ENCODE measurements around the gene BTLA. TPM values are rescaled to one million over a fixed set of nuclear protein-coding genes. Genes with fewer than 3 reads are reported as not detected.

BTLA gene
- total RNA-seq, 1 experiment from 2014 or later: not detected

GRCh38 chr3:112512320-112512719 lies 13.0 kb upstream of the BTLA start:
- no peaks in the 10 kb centered on the region for H3K36me3 ChIP-seq (ENCODE audit: low read depth, low read length)
- H3K9ac ChIP-seq (ENCODE audit: low read length): no peak overlapping the region
- no TSS peak for BruUV-seq (replicated peaks)
- H4K20me1 ChIP-seq (ENCODE audit: low read length): no peaks in the 10 kb centered on the region
- H3F3A ChIP-seq (ENCODE audit: low read length, unreplicated experiment): no peaks in the 10 kb centered on the region
- no peak overlapping the region for H3K4me3 ChIP-seq (ENCODE audit: low read length)
- H3K4me2 ChIP-seq (ENCODE audit: low read length): no peak overlapping the region
- H3K27ac ChIP-seq (ENCODE audit: low read length): no peak overlapping the region
- POLR2A ChIA-PET (ENCODE audit: unreplicated experiment): no interaction called here
- no peaks in the 10 kb centered on the region for H3K79me2 ChIP-seq (ENCODE audit: low read length)
- intact Hi-C loops (cut with micrococcal nuclease): no loop called here
- H2AFZ ChIP-seq (ENCODE audit: low read length): no peak overlapping the region
- 0 out of 2 replicates have a peak, but pooled peaks cover 11% of the 10 kb centered on the region for H3K9me3 ChIP-seq (ENCODE audit: low read length)
- TF ChIP-seq EZH2phosphoT487 (IDR thresholded peaks at IDR 0.05; ENCODE audit: borderline replicate concordance, low read length) (no peak), EZH2 (IDR thresholded peaks at IDR 0.05; ENCODE audit: low read length, unreplicated experiment) (no peak), CTCF (conservative IDR thresholded peaks at IDR 0.05; ENCODE audit: low read depth, low read length) (no peak)
- DNase-seq (no peak), ATAC-seq (no peak)
- CTCF ChIA-PET: no interaction called here
- H3K9me2 ChIP-seq (replicated peaks; ENCODE audit: low read length): no peaks in the 10 kb centered on the region
- no peaks in the 10 kb centered on the region for H3K27me3 ChIP-seq (ENCODE audit: low read length)
- no peaks in the 10 kb centered on the region for H3K4me1 ChIP-seq (ENCODE audit: insufficient read depth, low read length)

- no peaks in the 10 kb centered on the region for H3K4me1 ChIP-seq (ENCODE audit: insufficient read depth, low read length)
- no peaks in the 10 kb centered on the region for H3F3A ChIP-seq (ENCODE audit: low read length, unreplicated experiment)
- H3K27me3 ChIP-seq (ENCODE audit: low read length): peaks cover 13% of the 10 kb centered on the region; the same call in 1 of the 2 replicates
- no peak overlapping the region for H2AFZ ChIP-seq (ENCODE audit: low read length)
- no peak overlapping the region for H3K4me3 ChIP-seq (ENCODE audit: low read length)
- ATAC-seq (no peak), DNase-seq (no peak)
- H3K9me2 ChIP-seq (replicated peaks; ENCODE audit: low read length): no peaks in the 10 kb centered on the region
- intact Hi-C loops (cut with micrococcal nuclease): no loop called here
- H3K4me2 ChIP-seq (ENCODE audit: low read length): no peak overlapping the region
- H3K27ac ChIP-seq (ENCODE audit: low read length): no peak overlapping the region
- BruUV-seq (replicated peaks): no TSS peak
- no peaks in the 10 kb centered on the region for H4K20me1 ChIP-seq (ENCODE audit: low read length)
- H3K9ac ChIP-seq (ENCODE audit: low read length): no peak overlapping the region
- H3K36me3 ChIP-seq (ENCODE audit: low read depth, low read length): no peaks in the 10 kb centered on the region
- 0 out of 2 replicates have a peak, but pooled peaks cover 11% of the 10 kb centered on the region for H3K9me3 ChIP-seq (ENCODE audit: low read length)
- no peaks in the 10 kb centered on the region for H3K79me2 ChIP-seq (ENCODE audit: low read length)
- POLR2A ChIA-PET (ENCODE audit: unreplicated experiment): no interaction called here
- TF ChIP-seq EZH2phosphoT487 (IDR thresholded peaks at IDR 0.05; ENCODE audit: borderline replicate concordance, low read length): no peak
- TF ChIP-seq CTCF (conservative IDR thresholded peaks at IDR 0.05; ENCODE audit: low read depth, low read length): no peak
- TF ChIP-seq EZH2 (IDR thresholded peaks at IDR 0.05; ENCODE audit: low read length, unreplicated experiment): no peak
- CTCF ChIA-PET: no interaction called here
Observed at GRCh38 chr3:112508860-112509259, 9.6 kb upstream of the BTLA start.

- no peak overlapping the region for H3K27ac ChIP-seq (ENCODE audit: low read length)
- intact Hi-C loops (cut with micrococcal nuclease): no loop called here
- no peak for ATAC-seq
- H3K4me3 ChIP-seq (ENCODE audit: low read length): no peak overlapping the region
- peaks cover 17% of the 10 kb centered on the region; the same call in 1 of the 2 replicates for H3K27me3 ChIP-seq (ENCODE audit: low read length)
- TF ChIP-seq EZH2 (IDR thresholded peaks at IDR 0.05; ENCODE audit: low read length, unreplicated experiment): no peak
- TF ChIP-seq EZH2phosphoT487 (IDR thresholded peaks at IDR 0.05; ENCODE audit: borderline replicate concordance, low read length): no peak
- no peak for TF ChIP-seq CTCF (conservative IDR thresholded peaks at IDR 0.05; ENCODE audit: low read depth, low read length)
- no peak overlapping the region for H2AFZ ChIP-seq (ENCODE audit: low read length)
- H3K79me2 ChIP-seq (ENCODE audit: low read length): no peaks in the 10 kb centered on the region
- no peak overlapping the region for H3K4me2 ChIP-seq (ENCODE audit: low read length)
- no peaks in the 10 kb centered on the region for H4K20me1 ChIP-seq (ENCODE audit: low read length)
- no TSS peak for BruUV-seq (replicated peaks)
- H3K36me3 ChIP-seq (ENCODE audit: low read depth, low read length): no peaks in the 10 kb centered on the region
- H3K9me3 ChIP-seq (ENCODE audit: low read length): 0 out of 2 replicates have a peak, but pooled peaks cover 9% of the 10 kb centered on the region
- CTCF ChIA-PET: no interaction called here
- H3K9me2 ChIP-seq (replicated peaks; ENCODE audit: low read length): no peaks in the 10 kb centered on the region
- no peak overlapping the region for H3K9ac ChIP-seq (ENCODE audit: low read length)
- DNase-seq: no peak
- POLR2A ChIA-PET (ENCODE audit: unreplicated experiment): no interaction called here
- H3K4me1 ChIP-seq (ENCODE audit: insufficient read depth, low read length): no peaks in the 10 kb centered on the region
- no peaks in the 10 kb centered on the region for H3F3A ChIP-seq (ENCODE audit: low read length, unreplicated experiment)
Observed at GRCh38 chr3:112508261-112508660, 9.0 kb upstream of the BTLA start.

Data from PC-3 (cell line).